PFSK-1 (cell line): ENCODE data around the gene NEK7.

Source experiments
- FOXP2 ChIP-seq: optimal IDR thresholded peaks from 2 replicates; pipeline ENCODE3; 2011; ENCODE audit warnings: borderline replicate concordance, control low read depth, inconsistent platforms; ENCODE audit not compliant: insufficient read depth; ENCODE audit errors: extremely low read length, extremely low read depth
- POLR2AphosphoS5 ChIP-seq: IDR thresholded peaks from 2 replicates; pipeline ENCODE4 v1.6.1; 2012; ENCODE audit warnings: low read depth, mild to moderate bottlenecking, control low read depth, low read length, moderate library complexity
- REST ChIP-seq, 2 experiments: IDR thresholded peaks; 2 replicates each; pipeline versions ENCODE4 v1.6.1 to v1.8.0; 2011 to 2012; ENCODE audit warnings: low read depth in 2 of 2, low read length in 2 of 2, control low read depth in 1 of 2, inconsistent platforms in 1 of 2, mild to moderate bottlenecking in 1 of 2, moderate library complexity in 1 of 2; ENCODE audit not compliant: insufficient read depth in 1 of 2
- SIN3A ChIP-seq: IDR thresholded peaks from 2 replicates; pipeline ENCODE4 v1.6.1; 2012; ENCODE audit warnings: mild to moderate bottlenecking, low read length, moderate library complexity, borderline replicate concordance; ENCODE audit not compliant: insufficient read depth
- TAF1 ChIP-seq: IDR thresholded peaks from 2 replicates; pipeline ENCODE4 v1.6.1; 2012; ENCODE audit warnings: low read length, control low read depth, borderline replicate concordance; ENCODE audit not compliant: insufficient read depth

The NEK7 gene

GRCh38 chr1:198183605-198184004 is 26.8 kb downstream of the NEK7 start:
- no peak for TF ChIP-seq TAF1
- no peak for TF ChIP-seq POLR2AphosphoS5
- no peak for TF ChIP-seq FOXP2
- TF ChIP-seq REST (IDR thresholded peaks at IDR 0.05; ENCODE audit: insufficient read depth in 1 of 2, low read depth in 2 of 2, low read length in 2 of 2) = no peak
- no peak for TF ChIP-seq SIN3A

- no peak for TF ChIP-seq SIN3A
Observed at GRCh38 chr1:198184516-198184915, 27.7 kb downstream of the NEK7 start.

GRCh38 chr1:198185146-198185545 is 28.3 kb downstream of the NEK7 start:
- no peak for TF ChIP-seq FOXP2
- no peak for TF ChIP-seq REST (IDR thresholded peaks at IDR 0.05; ENCODE audit: insufficient read depth in 1 of 2, low read depth in 2 of 2, low read length in 2 of 2)
- no peak for TF ChIP-seq TAF1
- TF ChIP-seq POLR2AphosphoS5 = no peak
- TF ChIP-seq SIN3A = no peak

- no peak for TF ChIP-seq POLR2AphosphoS5
- TF ChIP-seq SIN3A = no peak
- TF ChIP-seq REST (IDR thresholded peaks at IDR 0.05; ENCODE audit: insufficient read depth in 1 of 2, low read depth in 2 of 2, low read length in 2 of 2) = no peak
- TF ChIP-seq FOXP2 = no peak
Observed at GRCh38 chr1:198185759-198186158, 29.0 kb downstream of the NEK7 start.

GRCh38 chr1:198186916-198187580 is 30.2 kb downstream of the NEK7 start:
- no peak for TF ChIP-seq TAF1
- TF ChIP-seq FOXP2 = no peak
- no peak for TF ChIP-seq REST (IDR thresholded peaks at IDR 0.05; ENCODE audit: insufficient read depth in 1 of 2, low read depth in 2 of 2, low read length in 2 of 2)
- TF ChIP-seq SIN3A = no peak
- TF ChIP-seq POLR2AphosphoS5 = no peak
